GM18909 (cell line): Measurements from ENCODE around the gene HSPA1A.
"Not testable (repeated sequence)": the region's sequence is repeated elsewhere in the genome, so short reads cannot be mapped to it uniquely, and the experiment has no call there.

ENCODE experiments used
- ATAC-seq: cut with Tn5 transposase; IDR thresholded peaks from one replicate; pipeline ENCODE4 v1.9.1; 2021; ENCODE audit warnings: mild to moderate bottlenecking; ENCODE audit not compliant: unreplicated experiment, poor library complexity

Gene HSPA1A

DNA sequence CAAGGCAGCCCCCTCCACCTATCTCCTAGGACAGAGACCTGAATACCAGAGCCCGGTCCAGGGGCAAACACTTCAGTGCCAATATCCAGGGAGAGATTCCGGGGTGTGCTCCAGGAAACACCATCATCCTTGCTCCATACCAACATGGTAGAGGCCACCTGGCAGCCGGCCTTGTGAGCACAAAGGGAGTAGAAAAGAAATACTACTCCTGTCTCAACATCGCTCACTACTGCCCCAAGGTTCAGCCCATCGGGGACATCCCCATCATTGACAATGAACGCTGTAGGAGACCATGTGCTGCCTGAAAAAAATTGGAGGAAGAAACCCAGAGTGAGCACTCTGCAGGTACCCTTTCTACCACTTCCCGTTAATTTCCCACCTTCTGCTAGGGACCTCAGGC, 45.8 kb downstream of the HSPA1A start:
- ATAC-seq = no peak

DNA sequence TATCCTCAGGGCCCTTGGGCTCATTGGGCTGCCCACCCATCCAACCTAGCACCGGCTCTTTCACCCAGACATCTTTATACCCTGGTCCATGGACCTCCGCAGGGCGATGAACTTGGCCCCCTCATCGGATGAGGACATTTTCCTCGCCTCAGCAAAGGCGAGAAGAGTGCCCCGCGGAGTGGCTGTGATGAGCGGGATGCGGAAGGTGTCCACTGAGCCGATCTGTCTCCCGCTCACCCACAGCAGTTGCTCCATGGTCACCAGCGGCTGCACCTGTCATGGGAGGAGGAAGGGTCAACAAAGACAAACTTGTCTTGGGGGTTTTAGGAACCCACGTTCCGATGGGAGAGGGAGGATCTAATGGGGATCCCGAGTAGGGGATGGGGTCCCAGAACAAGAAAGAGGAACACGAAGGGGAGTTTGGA, 46.6 kb downstream of the HSPA1A start:
- no peak for ATAC-seq

GRCh38 chr6:31862344-31863235, 47.2 kb downstream of the HSPA1A start, which contains the start of gene NEU1:
Gene NEU1 (minus strand): TSS chr6:31862821. CDS start chr6:31862776, 45 bp downstream.
- ATAC-seq = peak; percentile 92

GRCh38 chr6:31864123-31864562, 48.8 kb downstream of the HSPA1A start:
- ATAC-seq = not testable (repeated sequence)

DNA sequence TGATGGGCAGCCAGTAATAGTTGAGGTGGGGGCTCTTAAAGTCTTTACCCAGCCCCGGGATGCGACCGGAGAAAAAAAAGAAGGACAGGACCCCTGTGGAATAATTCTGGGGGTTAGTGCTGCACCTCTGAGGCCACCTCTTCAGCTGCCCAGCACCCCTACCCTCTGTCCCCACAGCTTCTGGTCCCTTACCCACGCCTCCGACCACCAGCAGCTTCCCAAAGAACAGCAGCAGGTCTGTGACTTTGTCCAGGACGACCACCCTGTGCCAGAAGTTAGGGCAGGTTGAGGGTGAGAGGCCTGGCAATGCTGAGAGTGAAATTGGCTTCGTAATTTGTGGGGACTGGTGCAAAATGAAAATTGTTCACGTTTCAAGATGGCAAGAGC, 49.5 kb downstream of the HSPA1A start:
- ATAC-seq = no peak

DNA sequence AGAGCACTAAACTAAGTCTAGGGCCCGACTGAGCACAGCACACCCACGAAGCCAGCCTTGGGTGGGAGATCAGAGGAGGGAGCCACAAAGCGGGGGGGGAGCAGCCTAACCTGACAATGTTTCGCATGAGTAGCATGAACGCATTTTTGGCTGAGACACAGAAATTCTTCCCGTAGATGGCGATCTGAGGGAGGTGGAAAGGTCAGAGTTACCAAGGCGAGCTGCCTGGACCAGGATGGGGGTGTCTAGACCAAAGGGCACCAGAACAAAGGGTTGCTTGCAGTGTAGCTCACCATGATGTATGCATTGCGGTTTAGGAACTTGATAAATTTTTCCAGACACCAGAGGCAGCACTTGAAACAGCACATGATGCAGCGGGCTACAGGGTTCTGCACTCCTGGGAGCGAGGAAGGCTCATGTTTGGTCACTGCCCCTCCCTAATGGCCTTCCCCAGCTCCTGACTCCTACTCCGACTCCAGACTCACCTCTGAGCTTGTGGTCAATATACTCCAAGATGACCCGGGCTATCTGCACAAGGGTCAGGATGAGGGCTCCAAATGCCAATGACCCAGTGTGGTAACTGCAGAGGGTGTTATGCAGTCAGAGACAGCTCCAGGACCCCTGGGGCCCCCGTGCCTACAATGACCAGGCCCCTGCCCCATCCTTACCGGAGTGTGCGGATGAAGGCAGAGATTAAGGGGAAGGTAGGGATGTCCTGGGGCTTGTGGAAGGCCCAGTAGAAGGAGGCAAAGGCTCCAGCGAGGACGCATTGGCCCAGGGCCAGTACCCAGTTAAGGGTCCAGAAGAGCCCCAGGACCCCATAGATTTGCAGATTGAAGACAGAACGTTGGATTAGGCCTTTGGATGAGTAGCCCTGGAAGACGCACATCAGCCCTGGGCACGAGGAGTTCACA, 50.1 kb downstream of the HSPA1A start:
- no peak for ATAC-seq
